ENCODE data around the gene SH3PXD2A.

Gene SH3PXD2A, protein sequence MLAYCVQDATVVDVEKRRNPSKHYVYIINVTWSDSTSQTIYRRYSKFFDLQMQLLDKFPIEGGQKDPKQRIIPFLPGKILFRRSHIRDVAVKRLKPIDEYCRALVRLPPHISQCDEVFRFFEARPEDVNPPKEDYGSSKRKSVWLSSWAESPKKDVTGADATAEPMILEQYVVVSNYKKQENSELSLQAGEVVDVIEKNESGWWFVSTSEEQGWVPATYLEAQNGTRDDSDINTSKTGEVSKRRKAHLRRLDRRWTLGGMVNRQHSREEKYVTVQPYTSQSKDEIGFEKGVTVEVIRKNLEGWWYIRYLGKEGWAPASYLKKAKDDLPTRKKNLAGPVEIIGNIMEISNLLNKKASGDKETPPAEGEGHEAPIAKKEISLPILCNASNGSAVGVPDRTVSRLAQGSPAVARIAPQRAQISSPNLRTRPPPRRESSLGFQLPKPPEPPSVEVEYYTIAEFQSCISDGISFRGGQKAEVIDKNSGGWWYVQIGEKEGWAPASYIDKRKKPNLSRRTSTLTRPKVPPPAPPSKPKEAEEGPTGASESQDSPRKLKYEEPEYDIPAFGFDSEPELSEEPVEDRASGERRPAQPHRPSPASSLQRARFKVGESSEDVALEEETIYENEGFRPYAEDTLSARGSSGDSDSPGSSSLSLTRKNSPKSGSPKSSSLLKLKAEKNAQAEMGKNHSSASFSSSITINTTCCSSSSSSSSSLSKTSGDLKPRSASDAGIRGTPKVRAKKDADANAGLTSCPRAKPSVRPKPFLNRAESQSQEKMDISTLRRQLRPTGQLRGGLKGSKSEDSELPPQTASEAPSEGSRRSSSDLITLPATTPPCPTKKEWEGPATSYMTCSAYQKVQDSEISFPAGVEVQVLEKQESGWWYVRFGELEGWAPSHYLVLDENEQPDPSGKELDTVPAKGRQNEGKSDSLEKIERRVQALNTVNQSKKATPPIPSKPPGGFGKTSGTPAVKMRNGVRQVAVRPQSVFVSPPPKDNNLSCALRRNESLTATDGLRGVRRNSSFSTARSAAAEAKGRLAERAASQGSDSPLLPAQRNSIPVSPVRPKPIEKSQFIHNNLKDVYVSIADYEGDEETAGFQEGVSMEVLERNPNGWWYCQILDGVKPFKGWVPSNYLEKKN

GRCh38 chr10:103855424-103855823, at the start of gene SH3PXD2A:
Gene SH3PXD2A (minus strand): TSS chr10:103855576. CDS start chr10:103855266, 310 bp downstream.
- DNase-seq, result peak; percentile 8

DNA sequence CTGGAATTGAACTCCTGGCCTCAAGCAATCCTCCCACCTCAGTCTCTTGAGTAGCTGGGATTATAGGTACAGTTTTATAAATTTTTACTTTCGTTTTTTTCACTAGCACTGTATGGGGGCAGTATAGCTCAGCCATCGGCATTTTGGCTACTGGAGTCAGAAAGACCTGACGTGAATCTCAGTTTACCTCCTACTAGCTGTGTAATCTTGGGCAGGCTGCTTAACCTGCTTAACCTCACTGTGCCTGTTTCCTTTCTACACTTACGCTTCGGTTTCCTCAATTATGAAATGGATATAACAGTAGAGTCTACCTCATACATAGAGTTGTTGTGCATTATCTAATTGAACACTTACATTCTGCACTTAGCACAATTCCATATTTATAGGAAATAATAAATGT, 45.9 kb upstream of the SH3PXD2A start:
- DNase-seq, result no peak

DNA sequence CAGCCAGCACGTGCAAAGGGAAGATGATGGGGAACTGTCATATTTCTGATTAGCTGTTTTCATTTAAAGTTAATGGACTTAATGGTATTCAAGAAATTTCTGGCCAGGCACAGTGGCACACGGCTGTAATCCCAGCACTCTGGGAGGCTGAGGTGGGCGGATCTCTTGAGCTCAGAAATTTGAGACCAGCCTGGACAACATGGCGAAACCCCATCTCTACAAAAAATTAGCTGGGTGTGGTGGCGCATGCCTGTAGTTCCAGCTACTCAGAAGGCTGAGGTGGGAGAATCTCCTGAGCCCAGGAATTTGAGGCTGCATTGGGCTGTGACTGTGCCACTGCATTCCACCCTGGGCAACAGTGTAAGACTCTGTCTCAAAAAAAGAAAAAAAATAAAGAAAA, 43.9 kb upstream of the SH3PXD2A start:
- no peak for DNase-seq

- DNase-seq, result no peak
These were observed 41.9 kb upstream of the SH3PXD2A start for GRCh38 chr10:103897241-103897774.

DNA sequence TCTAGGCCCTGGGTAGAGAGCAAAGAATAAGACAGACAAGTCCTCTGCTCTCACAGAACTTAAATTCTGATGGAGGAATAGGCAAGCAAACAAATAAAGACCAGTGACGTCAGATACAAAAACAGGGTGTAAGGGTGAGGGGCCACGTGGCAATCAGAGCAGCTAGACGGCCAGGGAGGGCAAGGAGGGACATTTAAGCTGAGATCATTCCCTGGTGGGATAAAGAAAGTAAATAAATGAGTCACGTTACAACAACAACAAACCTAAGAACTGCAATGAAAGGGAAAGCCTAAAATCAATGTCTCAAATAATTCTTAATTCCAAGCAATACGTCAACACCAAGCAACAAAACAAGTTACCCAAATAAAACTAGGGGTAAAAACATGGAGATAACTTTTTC, 40.8 kb upstream of the SH3PXD2A start:
- DNase-seq, result no peak

DNA sequence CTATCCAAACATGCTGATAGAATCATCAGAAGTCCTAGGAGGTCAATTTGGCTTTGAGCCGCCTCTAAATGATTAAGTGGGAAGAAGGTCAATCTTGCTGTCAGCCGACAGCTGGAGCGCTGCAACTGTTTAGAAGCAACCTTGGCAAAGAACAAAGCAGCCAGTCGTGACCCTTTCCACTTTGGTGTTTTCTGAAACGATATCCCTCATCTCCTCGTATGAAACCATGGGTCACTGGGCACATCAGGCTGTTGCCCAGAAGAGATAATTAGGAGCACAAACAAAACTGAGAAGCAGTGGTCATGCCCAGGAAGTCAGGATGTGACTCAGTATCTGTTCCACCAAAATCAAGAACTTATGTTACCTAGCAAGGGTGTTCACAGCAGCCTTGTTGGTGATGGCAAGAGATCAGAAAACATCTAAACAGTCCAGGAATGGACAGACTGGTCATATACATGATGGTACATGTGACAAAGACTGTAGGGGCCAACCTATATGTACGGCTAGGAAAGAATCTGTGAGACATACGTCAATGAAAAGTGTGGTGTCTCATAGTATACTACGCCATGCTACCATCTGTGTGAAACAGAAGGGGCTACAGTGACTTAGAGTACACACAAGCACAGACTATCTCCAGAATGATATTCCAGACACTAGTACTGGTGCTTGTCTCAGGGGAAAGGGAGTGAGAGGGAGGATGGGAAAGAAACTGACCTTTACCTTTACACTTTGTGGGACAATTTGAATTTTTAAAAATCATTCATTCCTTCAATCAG, 40.2 kb upstream of the SH3PXD2A start:
- no peak for DNase-seq

- no peak for DNase-seq
These were observed 39.1 kb upstream of the SH3PXD2A start for GRCh38 chr10:103894441-103894864.

DNA sequence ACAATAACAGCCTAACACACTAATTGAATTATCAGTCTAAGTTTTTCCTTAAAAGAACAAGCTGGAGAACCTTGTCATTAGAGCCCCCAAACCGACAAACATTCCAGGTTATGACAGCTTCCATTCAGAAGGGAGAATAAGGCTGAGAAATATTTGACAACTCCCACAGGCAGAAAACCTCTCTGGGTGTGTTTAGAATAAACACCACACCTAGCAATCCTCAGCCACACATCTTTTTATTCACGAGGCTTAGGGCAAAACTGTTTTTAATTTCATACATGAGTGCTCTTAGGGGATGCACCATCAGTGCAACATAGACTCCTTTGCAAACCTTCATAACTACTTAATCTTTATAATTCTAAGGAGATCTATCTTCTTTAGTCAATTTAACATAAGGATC, 38.4 kb upstream of the SH3PXD2A start:
- no peak for DNase-seq

GRCh38 chr10:103892181-103892580, 36.8 kb upstream of the SH3PXD2A start:
- DNase-seq, result no peak

GRCh38 chr10:103890688-103891087, 35.3 kb upstream of the SH3PXD2A start:
- no peak for DNase-seq

- DNase-seq, result no peak
These were observed 34.9 kb upstream of the SH3PXD2A start for GRCh38 chr10:103890194-103890658.

DNA sequence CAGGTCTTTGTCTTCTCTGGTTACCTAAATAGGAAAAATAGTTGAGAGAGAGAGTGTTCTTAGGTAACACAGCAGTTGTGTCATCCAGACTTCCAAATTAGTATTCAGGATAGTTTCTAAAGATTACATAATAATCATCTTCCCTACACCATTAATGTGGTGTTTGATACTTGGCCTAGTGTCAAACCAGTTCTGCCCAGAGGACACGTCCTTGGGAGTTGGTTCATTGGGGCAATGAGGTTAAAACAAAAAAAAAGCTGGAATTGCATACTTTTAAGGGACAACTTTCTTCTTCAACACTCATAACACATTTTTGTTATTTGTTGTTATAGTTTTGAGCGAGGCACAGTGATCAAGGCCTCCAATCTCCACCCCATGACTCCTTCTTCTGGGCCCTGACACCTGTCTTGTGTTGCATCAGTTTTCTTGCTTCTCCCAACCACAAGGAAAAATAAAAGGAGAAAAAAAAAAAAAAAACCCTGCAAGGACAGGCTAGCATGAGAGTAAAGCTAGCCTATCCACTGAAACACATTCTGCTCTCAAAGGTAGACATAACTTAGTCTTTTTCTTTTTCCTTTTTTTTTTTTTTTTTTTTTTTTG, 33.8 kb upstream of the SH3PXD2A start:
- no peak for DNase-seq

DNA sequence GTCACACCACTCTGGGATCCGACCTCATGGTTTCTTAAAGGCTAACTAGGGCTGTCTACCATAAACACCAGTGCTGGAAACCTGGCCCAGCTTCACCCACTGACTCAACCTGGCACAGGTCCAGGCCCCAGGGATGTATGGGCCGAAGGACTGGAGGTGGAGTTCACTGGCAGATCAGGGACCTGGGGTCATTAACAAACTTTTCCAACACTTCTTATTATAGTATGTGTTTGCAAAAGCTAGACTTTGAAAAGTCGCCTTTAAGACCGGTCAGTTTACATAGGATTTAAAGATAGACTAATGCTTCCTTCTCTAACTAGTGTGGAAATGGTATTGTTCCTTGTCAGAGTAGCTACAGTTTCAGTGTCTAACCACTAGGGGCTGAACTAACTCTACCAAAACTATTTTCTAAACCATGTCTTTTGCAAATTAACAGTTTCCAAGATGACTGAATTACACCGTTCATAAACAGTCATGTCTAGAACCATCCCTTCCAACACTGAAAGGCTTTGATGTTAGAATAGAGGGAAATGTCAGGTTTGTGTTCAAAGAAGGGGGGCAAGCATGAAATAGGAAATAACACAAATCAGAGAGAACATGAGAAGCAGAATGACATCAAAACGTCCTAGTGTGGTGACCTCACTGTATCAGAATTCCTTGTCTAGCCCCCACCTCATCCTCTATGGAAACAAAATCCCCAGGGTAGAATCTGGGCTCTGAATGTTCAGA, 32.9 kb upstream of the SH3PXD2A start:
- no peak for DNase-seq

- no peak for DNase-seq
These were observed 30.2 kb upstream of the SH3PXD2A start for GRCh38 chr10:103885617-103886016.

GRCh38 chr10:103884681-103885139, 29.3 kb upstream of the SH3PXD2A start:
- DNase-seq, result no peak

DNA sequence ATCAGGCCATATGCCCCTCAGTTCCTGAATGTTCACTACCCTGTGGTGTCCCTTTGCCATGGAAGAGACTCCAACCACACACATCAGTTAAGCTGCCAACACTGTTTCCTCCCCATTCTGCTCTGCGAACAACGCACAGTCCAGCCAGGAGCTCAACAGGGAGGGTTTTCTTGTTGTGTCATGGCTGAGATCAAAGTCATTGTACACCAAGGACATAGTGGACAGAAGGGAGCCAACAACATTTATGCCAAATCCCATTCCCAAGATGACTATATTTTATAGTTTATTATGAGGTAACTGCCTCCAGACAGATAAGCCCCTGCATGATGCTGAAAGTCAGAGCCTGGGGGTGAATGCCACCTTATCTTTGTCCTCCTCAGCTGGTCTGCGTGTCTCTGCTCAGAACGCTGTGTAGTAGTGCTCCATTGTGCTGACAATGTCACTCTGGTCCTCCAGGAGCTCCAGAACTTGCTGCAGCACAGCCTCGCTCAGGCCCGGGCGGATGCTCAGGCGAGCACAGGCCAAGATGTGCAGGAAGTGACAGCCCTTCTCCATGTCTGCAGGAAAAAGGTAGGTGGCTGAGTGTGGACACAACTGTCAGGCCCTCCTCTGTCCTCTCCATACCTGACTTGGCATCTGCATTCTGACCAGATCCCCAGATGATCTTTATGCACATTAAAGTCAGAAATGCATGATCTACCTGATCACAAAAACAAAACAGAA, 27.1 kb upstream of the SH3PXD2A start:
- DNase-seq, result no peak

DNA sequence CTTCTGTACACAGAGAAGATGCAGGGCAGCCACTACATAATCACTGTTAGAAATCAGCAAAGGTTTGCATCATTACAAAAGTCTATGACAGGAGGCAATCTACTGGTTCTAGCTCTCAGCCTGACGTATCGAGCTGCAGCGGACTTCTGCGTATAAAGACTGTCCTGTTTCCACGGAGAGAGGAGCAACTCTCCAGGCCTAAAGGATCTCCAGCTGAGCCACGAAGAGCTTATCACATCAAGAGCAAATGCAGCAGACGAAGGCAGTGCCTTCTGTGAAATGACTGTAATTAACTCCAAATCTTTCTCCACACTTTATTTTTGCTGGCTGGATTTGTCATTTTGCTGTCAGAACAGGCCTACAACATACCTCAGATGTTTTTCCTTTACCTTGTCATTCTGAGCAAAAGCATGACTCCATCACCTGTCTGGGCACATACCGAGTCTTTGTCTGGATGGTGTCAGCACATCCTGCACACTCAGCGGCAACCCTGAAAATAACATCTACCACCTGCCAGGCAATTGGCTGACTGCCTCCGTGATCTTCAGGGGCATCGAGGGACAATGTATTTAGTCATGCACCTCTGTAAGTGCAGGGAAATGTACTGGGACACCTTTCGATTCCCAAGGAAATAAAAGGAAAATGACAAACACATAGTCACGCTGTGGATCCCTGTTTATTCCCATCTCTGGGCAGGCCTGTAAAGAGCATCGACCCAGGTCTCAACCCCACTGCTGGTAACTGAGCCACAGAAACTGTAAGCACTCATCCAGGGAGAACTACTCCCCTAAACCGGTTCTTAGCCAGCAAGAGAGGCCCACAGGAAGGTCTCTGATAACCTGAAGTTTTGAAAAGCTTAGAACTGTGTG, 26.3 kb upstream of the SH3PXD2A start:
- DNase-seq, result no peak

DNA sequence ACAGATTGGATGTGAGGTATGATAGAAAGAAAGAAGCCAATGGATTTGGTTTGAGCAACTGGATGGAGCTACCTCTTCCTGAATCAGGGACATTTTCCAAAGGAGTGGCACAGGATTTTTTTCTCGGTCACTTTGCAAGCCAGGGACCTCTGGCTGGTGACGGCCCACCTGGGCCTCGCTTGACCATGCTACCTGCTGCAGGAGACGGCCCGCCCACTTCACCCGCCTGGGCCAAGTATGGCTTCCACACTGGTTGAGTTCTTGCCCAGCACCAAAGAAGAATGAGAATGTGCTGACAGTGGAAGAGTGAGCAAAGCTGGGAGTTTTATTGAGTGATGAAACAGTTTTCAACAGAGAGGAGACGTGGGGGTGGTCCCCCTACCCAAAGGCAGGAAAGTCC, 24.5 kb upstream of the SH3PXD2A start:
- DNase-seq, result no peak

DNA sequence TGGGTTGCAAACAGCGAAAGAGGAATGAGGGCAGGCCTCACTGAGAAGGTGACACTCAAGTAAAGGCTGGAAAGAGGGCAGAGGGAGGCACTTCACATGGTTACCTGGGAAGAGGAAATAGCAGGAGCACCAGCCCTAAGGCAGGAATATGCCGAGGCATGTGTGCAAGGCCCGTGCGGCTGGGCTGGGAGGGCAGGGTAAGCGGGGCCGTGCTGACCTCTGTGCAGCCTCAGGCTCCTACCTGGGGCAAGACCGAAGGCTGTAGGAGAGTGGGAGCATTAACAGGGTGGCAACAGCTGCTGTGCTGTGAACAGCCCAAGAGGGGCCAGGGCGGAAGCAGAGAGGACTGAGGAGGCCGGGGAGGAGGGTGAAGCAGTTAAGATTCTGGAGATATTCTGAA, 24.0 kb upstream of the SH3PXD2A start:
- DNase-seq, result no peak
